ENCODE results near the gene NPL. TPM values are rescaled to one million over a fixed set of nuclear protein-coding genes. Genes with fewer than 3 reads are reported as not detected.

Gene NPL
- total RNA-seq, 3 donors from 2014 or later, result 8.1 to 12.5 (median 12.1) TPM

DNA sequence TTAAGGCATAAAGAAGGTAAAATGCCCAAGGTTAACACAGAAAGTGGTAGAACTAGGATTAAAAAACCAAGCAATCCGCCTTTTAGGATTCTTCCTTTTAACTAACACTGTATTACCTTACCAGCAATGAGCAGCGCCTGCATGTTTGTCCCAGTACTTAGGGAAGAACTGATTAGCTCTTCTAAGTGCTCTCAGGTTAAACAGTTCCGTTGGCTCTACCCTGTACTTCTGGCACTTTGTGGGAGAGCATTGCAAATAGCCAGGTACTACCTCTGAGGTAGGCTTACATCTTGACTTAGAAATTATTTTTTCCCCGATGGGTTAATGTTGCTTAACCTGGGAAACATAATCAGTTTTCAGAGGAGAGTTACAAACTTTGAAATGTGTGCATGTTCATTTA, 71.1 kb downstream of the NPL start:
- Histone ChIP-seq H3K9me3 (no peaks in the 10 kb centered on the region), H3K4me1 (ENCODE audit: low read depth) (no peaks in the 10 kb centered on the region), H3K4me3 (no peak overlapping the region), H3K36me3 (ENCODE audit: low read depth) (peaks cover 35% of the 10 kb centered on the region)
- DNase-seq (no peak), ATAC-seq (no peak)
- no peak for TF ChIP-seq CTCF (IDR thresholded peaks at IDR 0.05)
- intact Hi-C loops (cut with DNase I, micrococcal nuclease), result no loop called here

DNA sequence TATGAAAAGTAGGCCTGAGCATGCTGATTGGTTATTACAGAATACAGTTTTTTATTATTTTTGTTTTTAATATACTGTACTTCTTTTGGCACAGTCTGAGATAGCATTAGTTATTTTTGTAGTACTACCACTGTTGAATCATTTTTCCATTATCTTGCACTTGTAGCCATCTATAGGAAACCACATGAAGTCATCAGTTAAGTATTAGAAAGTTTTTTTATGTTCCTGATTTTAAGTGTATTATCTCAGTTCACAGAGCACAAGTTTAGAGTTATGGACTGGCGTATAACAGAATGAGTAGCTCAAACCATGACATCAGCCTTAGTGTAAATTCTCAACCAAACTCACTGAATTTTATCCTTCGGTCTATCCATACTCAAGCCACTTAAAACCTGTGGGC, 72.4 kb downstream of the NPL start:
- no peaks in the 10 kb centered on the region for H3K9me3 ChIP-seq
- DNase-seq, result no peak

GRCh38 chr1:182862827-182863226, 73.3 kb downstream of the NPL start:
- intact Hi-C loops (cut with DNase I, micrococcal nuclease), result no loop called here

More for the DNA sequence above, 72.4 kb downstream of the NPL start:
- H3K36me3 ChIP-seq (ENCODE audit: low read depth), result peaks cover 27% of the 10 kb centered on the region
- intact Hi-C loops (cut with DNase I, micrococcal nuclease), result no loop called here
- no peaks in the 10 kb centered on the region for H3K4me1 ChIP-seq (ENCODE audit: low read depth)
- no peak for ATAC-seq
- TF ChIP-seq CTCF (IDR thresholded peaks at IDR 0.05), result no peak
- no peak overlapping the region for H3K4me3 ChIP-seq

GRCh38 chr1:182863940-182864339, 74.4 kb downstream of the NPL start:
- Histone ChIP-seq H3K4me3 (no peak overlapping the region), H3K9me3 (no peaks in the 10 kb centered on the region), H3K4me1 (ENCODE audit: low read depth) (no peaks in the 10 kb centered on the region), H3K36me3 (ENCODE audit: low read depth) (peaks cover 17% of the 10 kb centered on the region)
- ATAC-seq (no peak), DNase-seq (no peak)
- intact Hi-C loops (cut with DNase I, micrococcal nuclease), result no loop called here
- no peak for TF ChIP-seq CTCF (IDR thresholded peaks at IDR 0.05)

More at GRCh38 chr1:182862827-182863226, 73.3 kb downstream of the NPL start:
- ATAC-seq (no peak), DNase-seq (no peak)
- no peak for TF ChIP-seq CTCF (IDR thresholded peaks at IDR 0.05)
- Histone ChIP-seq H3K9me3 (no peaks in the 10 kb centered on the region), H3K4me3 (no peak overlapping the region), H3K36me3 (ENCODE audit: low read depth) (peaks cover 24% of the 10 kb centered on the region), H3K4me1 (ENCODE audit: low read depth) (no peaks in the 10 kb centered on the region)

GRCh38 chr1:182867861-182868260, 78.3 kb downstream of the NPL start:
- H3K9me3 ChIP-seq, result no peaks in the 10 kb centered on the region
- ATAC-seq (no peak), DNase-seq (no peak)
- intact Hi-C loops (cut with DNase I, micrococcal nuclease), result no loop called here
- H3K36me3 ChIP-seq (ENCODE audit: low read depth), result peaks cover 4% of the 10 kb centered on the region
- no peak for TF ChIP-seq CTCF (IDR thresholded peaks at IDR 0.05)
- no peaks in the 10 kb centered on the region for H3K4me1 ChIP-seq (ENCODE audit: low read depth)
- no peak overlapping the region for H3K4me3 ChIP-seq

- peak; percentile 19 for ATAC-seq
- no peak for DNase-seq
- Histone ChIP-seq H3K9me3 (no peaks in the 10 kb centered on the region), H3K4me1 (ENCODE audit: low read depth) (no peaks in the 10 kb centered on the region), H3K4me3 (no peak overlapping the region), H3K36me3 (ENCODE audit: low read depth) (peaks cover 4% of the 10 kb centered on the region)
- intact Hi-C loops (cut with DNase I, micrococcal nuclease), result no loop called here
- no peak for TF ChIP-seq CTCF (IDR thresholded peaks at IDR 0.05)
Observed at GRCh38 chr1:182869241-182869666, 79.7 kb downstream of the NPL start.

Measured in mucosa of descending colon (tissue), 3 donors.